IMR-90 (cell line): ENCODE measurements around the gene IFITM10. TPM values are rescaled to one million over a fixed set of nuclear protein-coding genes. Genes with fewer than 3 reads are reported as not detected.

Source experiments
- ATAC-seq: fragments of 200-7000 bp; cut with Tn5 transposase; 2 replicates; pipeline ENCODE4 v1.9.1; 2020; ENCODE audit warnings: low read depth, mild to moderate bottlenecking, moderate library complexity
- BruUV-seq: library from RNA; stranded (reverse); fragments of 400-500 nt; replicated peaks from 2 replicates; lab custom pipeline; 2021; lab: Mats Ljungman, UMichigan
- CTCF ChIA-PET: fragments of 300-600 bp; formaldehyde crosslinking; extraction: SDS; loops from one replicate; lab custom pipeline; 2021; ENCODE audit warnings: antibody characterized with exemption; lab: Yijun Ruan, JAX
- POLR2A ChIA-PET: fragments of 300-600 bp; sonication (Branson Sonifier 250); formaldehyde crosslinking; loops from one replicate; lab custom pipeline; 2022; ENCODE audit warnings: antibody characterized with exemption; ENCODE audit not compliant: unreplicated experiment; lab: Charles Lee
- DNase-seq: peaks from one replicate; pipeline ENCODE4 v3.0.0; 2013
- H2AFZ ChIP-seq: replicated peaks from 2 replicates; pipeline ENCODE3; 2013; ENCODE audit warnings: low read length, mild to moderate bottlenecking; ENCODE audit not compliant: poor library complexity
- H2AK5ac ChIP-seq: 2 replicates; pipeline ENCODE4 v1.6.1; 2013; ENCODE audit warnings: low read depth, low read length, inconsistent platforms
- H2AK9ac ChIP-seq: replicated peaks from 2 replicates; pipeline ENCODE3; 2013; ENCODE audit warnings: mild to moderate bottlenecking, low read depth, low read length, moderate library complexity; ENCODE audit not compliant: poor library complexity
- H2BK120ac ChIP-seq: 2 replicates; pipeline ENCODE4 v1.6.1; 2013; ENCODE audit warnings: low read depth, low read length, inconsistent platforms
- H2BK15ac ChIP-seq: 3 replicates; pipeline ENCODE4 v1.6.1; 2013; ENCODE audit warnings: low read depth, low read length, inconsistent platforms
- H2BK20ac ChIP-seq: 2 replicates; pipeline ENCODE4 v1.6.1; 2013; ENCODE audit warnings: low read depth, mild to moderate bottlenecking, inconsistent platforms, low read length, moderate library complexity
- H2BK5ac ChIP-seq: 2 replicates; pipeline ENCODE4 v1.6.1; 2013; ENCODE audit warnings: mild to moderate bottlenecking, low read depth, low read length, inconsistent platforms; ENCODE audit not compliant: poor library complexity, severe bottlenecking
- H3K14ac ChIP-seq: replicated peaks from 2 replicates; pipeline ENCODE4 v1.6.1; 2013; ENCODE audit warnings: low read depth, low read length, inconsistent platforms
- H3K18ac ChIP-seq: 2 replicates; pipeline ENCODE4 v1.6.1; 2013; ENCODE audit warnings: low read depth, low read length, control low read depth
- H3K23ac ChIP-seq: 2 replicates; pipeline ENCODE4 v1.6.1; 2013; ENCODE audit warnings: low read depth, low read length, inconsistent platforms
- H3K27ac ChIP-seq: 2 replicates; pipeline ENCODE4 v1.5.1; 2013; ENCODE audit warnings: mild to moderate bottlenecking, control low read depth, low read length; ENCODE audit not compliant: insufficient read depth
- H3K27me3 ChIP-seq: 2 replicates; pipeline ENCODE4 v1.6.1; 2013; ENCODE audit warnings: low read length; ENCODE audit not compliant: control insufficient read depth, insufficient read depth
- H3K36me3 ChIP-seq: 2 replicates; pipeline ENCODE4 v1.6.1; 2013; ENCODE audit warnings: low read length, mixed read lengths; ENCODE audit not compliant: control insufficient read depth, insufficient read depth
- H3K4ac ChIP-seq: 2 replicates; pipeline ENCODE4 v1.6.1; 2013; ENCODE audit warnings: low read depth, low read length, inconsistent platforms
- H3K4me1 ChIP-seq: 2 replicates; pipeline ENCODE4 v1.6.1; 2013; ENCODE audit warnings: low read length, mixed read lengths; ENCODE audit not compliant: control insufficient read depth, insufficient read depth
- H3K4me2 ChIP-seq: 2 replicates; pipeline ENCODE4 v1.6.1; 2013; ENCODE audit warnings: low read depth, mild to moderate bottlenecking, control low read depth, low read length, moderate library complexity
- H3K4me3 ChIP-seq: 2 replicates; pipeline ENCODE4 v1.5.1; 2013; ENCODE audit warnings: low read depth, mild to moderate bottlenecking, control low read depth, low read length, moderate library complexity; ENCODE audit not compliant: insufficient read depth
- H3K56ac ChIP-seq: 2 replicates; pipeline ENCODE4 v1.6.1; 2013; ENCODE audit warnings: low read length, inconsistent platforms; ENCODE audit not compliant: insufficient read depth; ENCODE audit errors: extremely low read depth
- H3K79me1 ChIP-seq, 2 experiments: 2 replicates each; pipeline ENCODE4 v1.6.1; 2013; ENCODE audit warnings: low read length in 2 of 2, inconsistent platforms in 1 of 2, low read depth in 1 of 2
- H3K9ac ChIP-seq: 2 replicates; pipeline ENCODE4 v1.6.1; 2013; ENCODE audit warnings: low read depth, low read length, control low read depth
- H3K9me1 ChIP-seq: 2 replicates; pipeline ENCODE4 v1.6.1; 2013; ENCODE audit warnings: low read length, inconsistent platforms; ENCODE audit not compliant: insufficient read depth
- H3K9me3 ChIP-seq: 2 replicates; pipeline ENCODE4 v1.6.1; 2013; ENCODE audit warnings: low read length; ENCODE audit not compliant: control insufficient read depth, insufficient read depth
- H4K20me1 ChIP-seq: 2 replicates; pipeline ENCODE4 v1.6.1; 2013; ENCODE audit warnings: low read length, inconsistent platforms; ENCODE audit not compliant: insufficient read depth
- H4K5ac ChIP-seq: 2 replicates; pipeline ENCODE4 v1.6.1; 2013; ENCODE audit warnings: mild to moderate bottlenecking, low read depth, low read length, control low read depth
- H4K8ac ChIP-seq, 2 experiments: 2 replicates each; pipeline ENCODE4 v1.6.1; 2013; ENCODE audit warnings: low read depth in 2 of 2, low read length in 2 of 2, control low read depth in 1 of 2, inconsistent platforms in 1 of 2
- H4K91ac ChIP-seq: 2 replicates; pipeline ENCODE4 v1.6.1; 2013; ENCODE audit warnings: low read depth, low read length, inconsistent platforms; ENCODE audit not compliant: insufficient read depth
- BHLHE40 ChIP-seq: fragments of 150-350 bp; IDR thresholded peaks from 2 replicates; pipeline ENCODE4 v1.6.1; 2016; ENCODE audit warnings: mild to moderate bottlenecking, low read depth, low read length
- CEBPB ChIP-seq: IDR thresholded peaks from 2 replicates; pipeline ENCODE4 v1.6.1; 2012; ENCODE audit warnings: low read depth, low read length, improper control_type of control experiment
- CHD1 ChIP-seq: IDR thresholded peaks from 2 replicates; pipeline ENCODE4 v1.6.1; 2012; ENCODE audit warnings: low read depth, low read length, improper control_type of control experiment
- CTCF ChIP-seq: conservative IDR thresholded peaks from 2 replicates; pipeline ENCODE4 v1.5.1; 2012; ENCODE audit warnings: mild to moderate bottlenecking, low read depth, low read length, improper control_type of control experiment
- ELK1 ChIP-seq: fragments of 150-350 bp; IDR thresholded peaks from 2 replicates; pipeline ENCODE4 v1.6.1; 2016; ENCODE audit warnings: low read depth, mild to moderate bottlenecking, low read length, moderate library complexity, borderline replicate concordance
- FOS ChIP-seq: fragments of 150-350 bp; IDR thresholded peaks from 2 replicates; pipeline ENCODE4 v1.6.1; 2016; ENCODE audit warnings: low read depth, low read length
- MAFK ChIP-seq: IDR thresholded peaks from 2 replicates; pipeline ENCODE4 v1.6.1; 2012; ENCODE audit warnings: low read depth, low read length, improper control_type of control experiment
- MAZ ChIP-seq: IDR thresholded peaks from 2 replicates; pipeline ENCODE4 v1.6.1; 2012; ENCODE audit warnings: low read depth, mild to moderate bottlenecking, low read length, improper control_type of control experiment, moderate library complexity, borderline replicate concordance
- MXI1 ChIP-seq: IDR thresholded peaks from 2 replicates; pipeline ENCODE4 v1.6.1; 2012; ENCODE audit warnings: low read depth, mild to moderate bottlenecking, low read length, moderate library complexity, borderline replicate concordance
- NFE2L2 ChIP-seq: fragments of 150-350 bp; IDR thresholded peaks from 2 replicates; pipeline ENCODE4 v1.6.1; 2016; ENCODE audit warnings: low read depth, mild to moderate bottlenecking, low read length
- POLR2A ChIP-seq: IDR thresholded peaks from 2 replicates; pipeline ENCODE4 v1.6.1; 2012; ENCODE audit warnings: mild to moderate bottlenecking, low read depth, low read length
- RAD21 ChIP-seq: IDR thresholded peaks from 2 replicates; pipeline ENCODE4 v1.6.1; 2012; ENCODE audit warnings: low read length, improper control_type of control experiment
- RCOR1 ChIP-seq: IDR thresholded peaks from 2 replicates; pipeline ENCODE4 v1.6.1; 2012; ENCODE audit warnings: mild to moderate bottlenecking, low read length, improper control_type of control experiment; ENCODE audit not compliant: insufficient replicate concordance
- RFX5 ChIP-seq: IDR thresholded peaks from 2 replicates; pipeline ENCODE4 v1.8.0; 2012; ENCODE audit warnings: low read depth, mild to moderate bottlenecking, low read length, moderate library complexity
- SMC3 ChIP-seq: fragments of 150-350 bp; IDR thresholded peaks from 2 replicates; pipeline ENCODE4 v1.6.1; 2016; ENCODE audit warnings: low read depth, mild to moderate bottlenecking, antibody characterized with exemption, low read length, moderate library complexity
- USF2 ChIP-seq: fragments of 150-350 bp; IDR thresholded peaks from 2 replicates; pipeline ENCODE4 v1.6.1; 2017; ENCODE audit warnings: mild to moderate bottlenecking, antibody characterized with exemption, low read length, low read depth
- WGBS, 2 experiments: methylation state at CpG; one replicate each; pipeline versions ENCODE4 v1.1.5 to v1.1.7; 2013; ENCODE audit warnings: missing lambda C conversion rate in 2 of 2; ENCODE audit not compliant: insufficient read length in 1 of 2; ENCODE audit errors: extremely low coverage in 2 of 2; 5-methylcytosine and 5-hydroxymethylcytosine counted together
- dilution Hi-C: fragments of 300-500 bp; cut with HindIII; formaldehyde crosslinking; loops from one replicate; pipeline ENCODE4 v1.14.3; 2018; ENCODE audit warnings: low sequenced_read_pairs; ENCODE audit not compliant: unreplicated experiment
- in situ Hi-C: fragments of 300-500 bp; cut with MboI; formaldehyde crosslinking; loops from 3 replicates; pipeline ENCODE4 v1.14.3; 2019; ENCODE audit warnings: low sequenced_read_pairs, inconsistent platforms, mixed read lengths
- intact Hi-C: fragments of 100-400 bp; cut with micrococcal nuclease; formaldehyde crosslinking; loops from 2 replicates; pipeline ENCODE4 v1.10.0; 2022
- polyA plus RNA-seq, 3 experiments: library from polyadenylated mRNA; depleted of rRNA; stranded (reverse); fragments of >200 nt; gene quantifications; 2 replicates each; pipeline ENCODE4 v1.2.3, GENCODE V29; 2012; ENCODE audit warnings: low replicate concordance in 1 of 3
- total RNA-seq: library from RNA; depleted of rRNA; stranded (reverse); fragments of >200 nt; gene quantifications from 2 replicates; pipeline ENCODE4 v1.2.3, GENCODE V29; 2012

Gene IFITM10
- total and polyA plus RNA-seq, 2 of the 4 experiments (the other 2 are of a cell fraction) = 0.15 to 0.18 TPM

GRCh38 chr11:1734641-1735081 lies 15.7 kb downstream of the IFITM10 start:
- no peak for ATAC-seq
- H4K20me1 ChIP-seq = no peaks in the 10 kb centered on the region
- no peak overlapping the region for H2BK5ac ChIP-seq
- POLR2A ChIA-PET = no interaction called here
- intact Hi-C loops (no loop called here), dilution Hi-C loops (no loop called here), in situ Hi-C loops (no loop called here)
- H2BK15ac ChIP-seq = no peak overlapping the region
- no peak overlapping the region for H2AK9ac ChIP-seq
- peaks cover 16% of the 10 kb centered on the region for H3K9me3 ChIP-seq
- H3K4me1 ChIP-seq = no peaks in the 10 kb centered on the region
- H3K18ac ChIP-seq = no peak overlapping the region
- H3K9me1 ChIP-seq = peaks cover 5% of the 10 kb centered on the region; the same call in 1 of the 2 replicates
- H3K4ac ChIP-seq = no peak overlapping the region
- CTCF ChIA-PET = no interaction called here
- no peak overlapping the region for H4K91ac ChIP-seq
- no peak overlapping the region for H2AFZ ChIP-seq
- H4K5ac ChIP-seq = no peak overlapping the region
- DNase-seq = no peak
- H3K36me3 ChIP-seq = no peaks in the 10 kb centered on the region
- no peak overlapping the region for H2BK20ac ChIP-seq
- no peak overlapping the region for H3K27ac ChIP-seq
- no peak overlapping the region for H2BK120ac ChIP-seq
- no peak overlapping the region for H3K9ac ChIP-seq
- H3K79me1 ChIP-seq = no peaks in the 10 kb centered on the region
- H3K27me3 ChIP-seq = peaks cover 45% of the 10 kb centered on the region
- H3K14ac ChIP-seq = no peak overlapping the region
- no peak overlapping the region for H4K8ac ChIP-seq
- no peak overlapping the region for H2AK5ac ChIP-seq
- 21% methylated on average over 4 of the region's 10 CpGs; no CpG with 5 or more reads in 1 of the 2 experiments for WGBS, 2 experiments
- no peak overlapping the region for H3K4me2 ChIP-seq
- no peak overlapping the region for H3K56ac ChIP-seq
- no peak overlapping the region for H3K4me3 ChIP-seq
- TF ChIP-seq NFE2L2 = no peak
- no peak for TF ChIP-seq MAFK
- no peak for TF ChIP-seq CEBPB
- no peak for TF ChIP-seq FOS
- TF ChIP-seq RCOR1 = no peak
- no peak for TF ChIP-seq USF2
- TF ChIP-seq SMC3 = no peak
- TF ChIP-seq BHLHE40 = no peak
- TF ChIP-seq CHD1 = no peak
- no peak for TF ChIP-seq RAD21
- no peak for TF ChIP-seq RFX5
- no peak for TF ChIP-seq CTCF
- no peak for TF ChIP-seq POLR2A
- no peak for TF ChIP-seq ELK1
- TF ChIP-seq MXI1 = no peak
- no peak for TF ChIP-seq MAZ
- no TSS peak for BruUV-seq
- H3K23ac ChIP-seq = no peak overlapping the region
